GM12891 (cell line): ENCODE results near the gene ALDH1A1.

ENCODE experiments used
- PAX5 ChIP-seq: IDR thresholded peaks from 2 replicates; pipeline ENCODE4 v1.6.1; 2011; ENCODE audit warnings: low read length, moderate library complexity, mild to moderate bottlenecking; ENCODE audit not compliant: insufficient read depth, severe bottlenecking
- POLR2A ChIP-seq: IDR thresholded peaks from 2 replicates; pipeline ENCODE4 v1.6.1; 2011; ENCODE audit warnings: low read depth, low read length, control low read depth
- POLR2AphosphoS5 ChIP-seq: IDR thresholded peaks from 2 replicates; pipeline ENCODE4 v1.6.1; 2011; ENCODE audit warnings: low read depth, low read length, control low read depth
- SPI1 ChIP-seq: IDR thresholded peaks from 2 replicates; pipeline ENCODE4 v1.6.1; 2011; ENCODE audit warnings: low read depth, low read length, control low read depth
- TAF1 ChIP-seq: IDR thresholded peaks from 2 replicates; pipeline ENCODE4 v1.6.1; 2011; ENCODE audit warnings: low read depth, low read length, control low read depth

DNA sequence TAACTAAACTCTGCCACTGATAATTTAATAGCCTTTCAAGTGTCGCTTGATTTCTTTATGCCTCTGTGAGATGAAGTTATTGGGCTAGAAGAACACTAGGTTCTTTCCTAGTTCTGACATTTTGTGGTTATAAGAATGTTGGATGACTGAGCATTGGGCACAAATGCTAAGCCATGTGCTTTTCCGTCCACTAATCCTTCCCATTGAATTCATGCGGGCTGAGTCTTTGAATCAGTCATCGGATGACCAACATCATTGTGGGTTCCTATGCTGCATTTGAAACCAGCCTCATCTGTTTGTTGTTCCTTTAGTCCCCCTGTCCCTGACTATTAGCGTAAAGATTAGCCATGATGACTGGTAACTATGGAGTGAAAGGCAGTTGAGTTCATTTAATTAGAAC, 58.5 kb downstream of the ALDH1A1 start:
- TF ChIP-seq POLR2A (no peak), TAF1 (no peak), POLR2AphosphoS5 (no peak), SPI1 (no peak), PAX5 (no peak)
